C4-2B (cell line): ENCODE measurements around the gene CFHR4.
A peak's percentile ranks its signal among the peaks of the same experiment; 100 is the strongest.

Experiments
- CTCF ChIP-seq: fragments of 450-650 bp; conservative IDR thresholded peaks from 2 replicates; pipeline ENCODE4 v1.5.1; 2017; ENCODE audit warnings: mild to moderate bottlenecking
- ZFX ChIP-seq: fragments of 450-650 bp; IDR thresholded peaks from 2 replicates; pipeline ENCODE4 v1.6.1; 2017

GRCh38 chr1:196902344-196902743 lies 14.5 kb downstream of the CFHR4 start:
- peak; percentile 18 for TF ChIP-seq CTCF
- TF ChIP-seq ZFX, result no peak
